H1 (cell line): ENCODE results near the gene RBM45. TPM values are rescaled to one million over a fixed set of nuclear protein-coding genes. Genes with fewer than 3 reads are reported as not detected.

Experiments
- CTCF ChIA-PET: fragments of 300-600 bp; sonication (Branson Sonifier 250); formaldehyde crosslinking; loops from one replicate; lab custom pipeline; 2021; ENCODE audit not compliant: partially characterized antibody; lab: Charles Lee
- POLR2A ChIA-PET: fragments of 300-600 bp; sonication (Branson Sonifier 250); formaldehyde crosslinking; loops from one replicate; lab custom pipeline; 2021; ENCODE audit warnings: inconsistent platforms; ENCODE audit not compliant: partially characterized antibody; lab: Charles Lee
- DNase-seq, 2 experiments: peaks; one replicate each; pipeline versions ENCODE4 v3.0.0 to v3.0.0-alpha.2; 2010 to 2022; ENCODE audit warnings: low spot score in 2 of 2, low read depth in 1 of 2, mixed read lengths in 1 of 2
- FAIRE-seq: peaks from 2 replicates; lab custom pipeline; 2011; peaks lifted over from hg19 to GRCh38; lab: Jason Lieb, UNC
- H2AFZ ChIP-seq: 2 replicates; pipeline ENCODE4 v1.8.1; 2012; ENCODE audit warnings: low read length, inconsistent platforms
- H2AK5ac ChIP-seq: 2 replicates; pipeline ENCODE4 v1.6.1; 2013; ENCODE audit warnings: low read depth, low read length
- H2BK120ac ChIP-seq: replicated peaks from 2 replicates; pipeline ENCODE3; 2013; ENCODE audit warnings: low read depth, low read length, inconsistent platforms
- H2BK12ac ChIP-seq: 2 replicates; pipeline ENCODE4 v1.6.1; 2013; ENCODE audit warnings: low read depth, low read length
- H2BK15ac ChIP-seq: 2 replicates; pipeline ENCODE4 v1.6.1; 2013; ENCODE audit warnings: low read length
- H2BK20ac ChIP-seq: 2 replicates; pipeline ENCODE4 v1.6.1; 2013; ENCODE audit warnings: low read length
- H2BK5ac ChIP-seq: 2 replicates; pipeline ENCODE4 v1.6.1; 2013; ENCODE audit warnings: low read depth, low read length
- H3K14ac ChIP-seq: 2 replicates; pipeline ENCODE4 v1.6.1; 2013; ENCODE audit warnings: inconsistent platforms; ENCODE audit not compliant: insufficient read length
- H3K18ac ChIP-seq: 2 replicates; pipeline ENCODE4 v1.6.1; 2013; ENCODE audit warnings: low read length; ENCODE audit errors: extremely low read depth
- H3K23ac ChIP-seq: 2 replicates; pipeline ENCODE4 v1.6.1; 2013; ENCODE audit warnings: inconsistent platforms; ENCODE audit not compliant: insufficient read length
- H3K23me2 ChIP-seq: 2 replicates; pipeline ENCODE4 v1.6.1; 2013; ENCODE audit warnings: low read depth, low read length
- H3K27ac ChIP-seq: 2 replicates; pipeline ENCODE4 v1.6.1; 2011; ENCODE audit warnings: low read depth, low read length, inconsistent platforms
- H3K27me3 ChIP-seq, 4 experiments: replicated peaks in 1 of 4; 1 replicate in 1 of 4; 2 replicates in 3 of 4; pipeline versions ENCODE4 v1.6.1 to v1.8.1; 2011 to 2013; ENCODE audit warnings: low read length in 3 of 4, mild to moderate bottlenecking in 3 of 4, inconsistent platforms in 2 of 4, mixed read lengths in 2 of 4, moderate library complexity in 1 of 4; ENCODE audit not compliant: control insufficient read depth in 3 of 4, insufficient read depth in 3 of 4; ENCODE audit errors: extremely low read depth in 1 of 4
- H3K36me3 ChIP-seq, 4 experiments: 2 replicates each; pipeline versions ENCODE4 v1.6.1 to v1.8.1; 2011 to 2013; ENCODE audit warnings: mild to moderate bottlenecking in 4 of 4, low read length in 3 of 4, moderate library complexity in 2 of 4, control low read depth in 1 of 4, inconsistent platforms in 1 of 4; ENCODE audit not compliant: insufficient read depth in 4 of 4, control insufficient read depth in 2 of 4
- H3K4ac ChIP-seq: replicated peaks from 2 replicates; pipeline ENCODE3; 2013; ENCODE audit warnings: low read length, low read depth, mixed read lengths, inconsistent platforms; ENCODE audit not compliant: insufficient read length
- H3K4me1 ChIP-seq, 4 experiments: replicated peaks in 1 of 4; 1 replicate in 1 of 4; 2 replicates in 3 of 4; pipeline versions ENCODE4 v1.6.1 to v1.8.1; 2011 to 2013; ENCODE audit warnings: low read length in 3 of 4, inconsistent platforms in 2 of 4, mixed read lengths in 1 of 4; ENCODE audit not compliant: insufficient read depth in 4 of 4, control insufficient read depth in 3 of 4
- H3K4me2 ChIP-seq, 2 experiments: 2 replicates each; pipeline versions ENCODE4 v1.6.1 to v1.8.1; 2011 to 2013; ENCODE audit warnings: low read depth in 2 of 2, low read length in 2 of 2, control low read depth in 1 of 2, inconsistent platforms in 1 of 2, mild to moderate bottlenecking in 1 of 2; ENCODE audit not compliant: insufficient read depth in 1 of 2
- H3K4me3 ChIP-seq, 4 experiments: fragments of 200-600, 300-600 bp in 1 of 4; sonication (generic), shearing (Covaris generic), sonication (Bioruptor Twin) in 1 of 4; 2 replicates each; pipeline versions ENCODE4 v1.5.1 to v1.8.1; 2011 to 2016; ENCODE audit warnings: low read length in 4 of 4, low read depth in 3 of 4, control low read depth in 2 of 4, inconsistent platforms in 2 of 4, mild to moderate bottlenecking in 2 of 4, mixed read lengths in 1 of 4, moderate library complexity in 1 of 4; ENCODE audit not compliant: insufficient read depth in 2 of 4; ENCODE audit errors: extremely low read depth in 1 of 4
- H3K56ac ChIP-seq: replicated peaks from 2 replicates; pipeline ENCODE3; 2013; ENCODE audit warnings: low read depth, mild to moderate bottlenecking, mixed read lengths, low read length, inconsistent platforms; ENCODE audit not compliant: insufficient read length
- H3K79me1 ChIP-seq: 2 replicates; pipeline ENCODE4 v1.6.1; 2013; ENCODE audit warnings: low read depth, low read length, control low read depth
- H3K79me2 ChIP-seq, 2 experiments: 2 replicates each; pipeline versions ENCODE4 v1.6.1 to v1.8.1; 2012 to 2013; ENCODE audit warnings: low read length in 2 of 2, mild to moderate bottlenecking in 2 of 2, inconsistent platforms in 1 of 2; ENCODE audit not compliant: insufficient read depth in 2 of 2, control insufficient read depth in 1 of 2
- H3K9ac ChIP-seq, 4 experiments: replicated peaks in 1 of 4; 1 replicate in 1 of 4; 2 replicates in 3 of 4; pipeline versions ENCODE4 v1.6.1 to v1.8.1; 2011 to 2013; ENCODE audit warnings: low read depth in 3 of 4, low read length in 3 of 4, control low read depth in 2 of 4, mild to moderate bottlenecking in 2 of 4, moderate library complexity in 2 of 4, inconsistent platforms in 1 of 4; ENCODE audit errors: extremely low read depth in 1 of 4
- H3K9me3 ChIP-seq, 2 experiments: 2 replicates each; pipeline versions ENCODE4 v1.6.1 to v1.8.1; 2012 to 2013; ENCODE audit warnings: mild to moderate bottlenecking in 2 of 2, moderate library complexity in 2 of 2, control low read depth in 1 of 2, inconsistent platforms in 1 of 2, low read depth in 1 of 2, low read length in 1 of 2, mixed read lengths in 1 of 2; ENCODE audit not compliant: insufficient read depth in 2 of 2
- H4K20me1 ChIP-seq, 2 experiments: replicated peaks in 1 of 2; 2 replicates each; pipeline versions ENCODE3 to v1.8.1; 2011 to 2013; ENCODE audit warnings: inconsistent platforms in 2 of 2, low read length in 2 of 2, mild to moderate bottlenecking in 1 of 2; ENCODE audit not compliant: insufficient read depth in 2 of 2, control insufficient read depth in 1 of 2
- H4K5ac ChIP-seq: 2 replicates; pipeline ENCODE4 v1.6.1; 2013; ENCODE audit warnings: low read length, low read depth, mixed read lengths, inconsistent platforms; ENCODE audit not compliant: insufficient read length
- H4K8ac ChIP-seq: 2 replicates; pipeline ENCODE4 v1.8.0; 2013; ENCODE audit warnings: mild to moderate bottlenecking, moderate library complexity, low read length, inconsistent platforms; ENCODE audit not compliant: insufficient read depth; ENCODE audit errors: extremely low read depth
- H4K91ac ChIP-seq: replicated peaks from 2 replicates; pipeline ENCODE3; 2013; ENCODE audit warnings: low read length, mixed read lengths, inconsistent platforms; ENCODE audit not compliant: insufficient read length
- EZH2 ChIP-seq: fragments of 200-600 bp; sonication (generic); IDR thresholded peaks from 2 replicates; pipeline ENCODE4 v1.7.1; 2012; ENCODE audit warnings: low read depth, mild to moderate bottlenecking, moderate library complexity, low read length, inconsistent platforms; ENCODE audit not compliant: severe bottlenecking
- KDM5A ChIP-seq: fragments of 200-600 bp; IDR thresholded peaks from 2 replicates; pipeline ENCODE4 v1.7.1; 2012; ENCODE audit warnings: mild to moderate bottlenecking, low read length, inconsistent platforms, mixed read lengths
- NRF1 ChIP-seq: IDR thresholded peaks from 2 replicates; pipeline ENCODE4 v1.6.1; 2011; ENCODE audit warnings: mild to moderate bottlenecking, low read depth, low read length, improper control_type of control experiment
- POLR2AphosphoS5 ChIP-seq: IDR thresholded peaks from 2 replicates; pipeline ENCODE4 v1.6.1; 2011; ENCODE audit warnings: low read depth, low read length
- RXRA ChIP-seq: IDR thresholded peaks from 2 replicates; pipeline ENCODE4 v1.6.1; 2011; ENCODE audit warnings: low read depth, mild to moderate bottlenecking, low read length, moderate library complexity; ENCODE audit not compliant: insufficient read depth
- TAF1 ChIP-seq: IDR thresholded peaks from 2 replicates; pipeline ENCODE4 v1.6.1; 2011; ENCODE audit warnings: mild to moderate bottlenecking, low read depth, low read length
- TBP ChIP-seq: IDR thresholded peaks from 2 replicates; pipeline ENCODE4 v1.6.1; 2011; ENCODE audit warnings: low read depth, low read length, improper control_type of control experiment
- WGBS, 2 experiments: shearing (Covaris generic) in 1 of 2; methylation state at CpG; one replicate each; pipeline versions ENCODE4 v1.1.6 to v1.1.7; 2013 to 2015; ENCODE audit warnings: low lambda C conversion rate in 2 of 2, mixed read lengths in 2 of 2, inconsistent platforms in 1 of 2, low coverage in 1 of 2, missing lambda C conversion rate in 1 of 2; ENCODE audit not compliant: insufficient replicate concordance in 2 of 2, insufficient coverage in 1 of 2, insufficient read length in 1 of 2; ENCODE audit errors: extremely low coverage in 1 of 2, missing lambda C conversion rate in 1 of 2; 5-methylcytosine and 5-hydroxymethylcytosine counted together
- polyA plus RNA-seq, 7 experiments: library from polyadenylated mRNA; depleted of rRNA in 3 of 7; stranded (reverse) in 5 of 7; unstranded in 2 of 7; fragments of >200 nt in 5 of 7; fragments of 200-250 nt in 2 of 7; gene quantifications; 1 replicate in 5 of 7; 2 replicates in 1 of 7; 4 replicates in 1 of 7; pipeline versions ENCODE4 v1.2.1 to v1.2.3, GENCODE V29; 2011 to 2013; ENCODE audit warnings: missing spikeins in 2 of 7, mixed read lengths in 2 of 7
- total RNA-seq: library from RNA; stranded (reverse); fragmentation: NEBNext Ultra II Directional; extraction: Animal tissue kit (Norgen Biotek cat#: 25700); gene quantifications from 2 replicates; pipeline ENCODE4 v1.2.1, GENCODE V29; 2021
- TF ChIP-seq, protein P1 (sequence below): IDR thresholded peaks from 2 replicates; pipeline ENCODE4 v1.6.1; 2011; ENCODE audit warnings: low read depth, mild to moderate bottlenecking, low read length; ENCODE audit not compliant: insufficient read depth

The RBM45 gene
- total and polyA plus RNA-seq, 2 of the 8 experiments (the other 6 are each of a cell fraction or from before 2014, with no cell fraction given) = 4.7 to 10.4 TPM

DNA sequence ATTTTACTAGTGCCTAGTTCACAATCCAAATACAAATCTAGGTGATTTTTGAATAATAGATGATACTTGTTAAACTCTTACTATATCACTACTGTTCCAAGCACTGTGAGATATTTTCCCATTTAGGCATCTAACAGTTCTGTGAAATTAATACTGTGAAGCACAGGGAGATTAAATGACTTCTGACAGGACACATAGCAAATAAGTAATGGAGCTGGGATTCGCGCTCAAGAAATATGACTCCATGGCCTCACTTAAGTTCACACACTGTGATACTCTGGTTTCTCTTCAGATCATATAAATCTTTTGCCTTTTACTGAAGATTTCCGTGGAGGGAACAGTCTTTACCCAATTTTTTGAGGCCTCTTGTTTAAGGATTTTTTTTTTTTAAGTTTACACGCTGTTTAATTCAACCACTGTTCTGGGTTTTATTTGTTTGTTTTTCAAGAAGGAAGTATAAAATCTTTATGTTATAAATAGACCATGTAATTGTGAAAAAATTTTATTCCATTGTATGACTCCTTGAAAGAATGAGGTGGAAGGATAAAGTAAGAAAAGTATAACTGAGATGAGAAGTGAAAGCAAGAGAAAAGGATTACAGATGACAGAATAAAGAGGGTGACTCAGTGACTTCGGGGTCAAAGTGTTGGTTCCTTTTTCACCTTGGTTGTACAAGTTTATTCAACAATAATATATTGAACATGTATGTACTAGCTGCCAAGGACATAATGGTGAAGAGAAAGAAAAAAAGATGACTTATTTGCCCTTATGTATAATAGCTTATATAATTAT, 30.2 kb downstream of the RBM45 start:
- no peaks in the 10 kb centered on the region for H3K27me3 ChIP-seq
- no peak for FAIRE-seq
- no peak overlapping the region for H3K27ac ChIP-seq

More for the DNA sequence above, 30.2 kb downstream of the RBM45 start:
- no peak overlapping the region for H2BK15ac ChIP-seq
- no peaks in the 10 kb centered on the region for H3K9me3 ChIP-seq
- H3K18ac ChIP-seq = no peak overlapping the region
- no peaks in the 10 kb centered on the region for H3K79me2 ChIP-seq
- H3K9ac ChIP-seq = no peak overlapping the region
- WGBS, 2 experiments = 89% methylated on average over 5 of the region's 5 CpGs; no CpG with 5 or more reads in 1 of the 2 experiments
- H2BK20ac ChIP-seq = no peak overlapping the region
- no peak overlapping the region for H2AK5ac ChIP-seq
- H2AFZ ChIP-seq = no peak overlapping the region
- no peak overlapping the region for H3K4me3 ChIP-seq
- no peak overlapping the region for H2BK5ac ChIP-seq
- no peak overlapping the region for H3K14ac ChIP-seq
- no peaks in the 10 kb centered on the region for H3K4me1 ChIP-seq
- ChIA-PET POLR2A (no interaction called here), CTCF (interaction anchor here (1.2 to 2.6 kb wide), 4 partner anchors 9 to 140 kb away, joined by 3 to 18 read pairs (median 4); no protein-coding TSS in a partner anchor)
- no peak overlapping the region for H2BK12ac ChIP-seq
- no peaks in the 10 kb centered on the region for H4K20me1 ChIP-seq
- no peak overlapping the region for H4K5ac ChIP-seq
- H3K56ac ChIP-seq = no peak overlapping the region
- H3K79me1 ChIP-seq = no peaks in the 10 kb centered on the region
- DNase-seq = no peak
- H3K23ac ChIP-seq = no peak overlapping the region
- H4K91ac ChIP-seq = no peak overlapping the region
- H3K4ac ChIP-seq = no peak overlapping the region
- no peak overlapping the region for H3K4me2 ChIP-seq
- no peak overlapping the region for H2BK120ac ChIP-seq
- no peaks in the 10 kb centered on the region for H3K23me2 ChIP-seq
- TF ChIP-seq KDM5A (no peak), TAF1 (no peak), NRF1 (no peak), TBP (no peak), RXRA (no peak), POLR2AphosphoS5 (no peak), EZH2 (no peak)
- TF ChIP-seq, protein P1, sequence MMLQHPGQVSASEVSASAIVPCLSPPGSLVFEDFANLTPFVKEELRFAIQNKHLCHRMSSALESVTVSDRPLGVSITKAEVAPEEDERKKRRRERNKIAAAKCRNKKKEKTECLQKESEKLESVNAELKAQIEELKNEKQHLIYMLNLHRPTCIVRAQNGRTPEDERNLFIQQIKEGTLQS = no peak
- no peak overlapping the region for H4K8ac ChIP-seq
- no peaks in the 10 kb centered on the region for H3K36me3 ChIP-seq
